Inflammatory macrophage (primary cell): ENCODE measurements around the gene PLEKHG1.

Experiments used
- DNase-seq, 2 donors: peaks; one replicate each; pipeline ENCODE4 v3.0.0-alpha.2; 2020 to 2022
- total RNA-seq, 18 experiments: gene quantifications; one replicate each; lab custom pipeline; 2026; ENCODE audit warnings: mixed read lengths in 6 of 18, inconsistent platforms in 2 of 18; lab: John Stamatoyannopoulos, UW

Gene PLEKHG1
- 0 to 0.49 (median 0.16) reads per million in 18 experiments for total RNA-seq

DNA sequence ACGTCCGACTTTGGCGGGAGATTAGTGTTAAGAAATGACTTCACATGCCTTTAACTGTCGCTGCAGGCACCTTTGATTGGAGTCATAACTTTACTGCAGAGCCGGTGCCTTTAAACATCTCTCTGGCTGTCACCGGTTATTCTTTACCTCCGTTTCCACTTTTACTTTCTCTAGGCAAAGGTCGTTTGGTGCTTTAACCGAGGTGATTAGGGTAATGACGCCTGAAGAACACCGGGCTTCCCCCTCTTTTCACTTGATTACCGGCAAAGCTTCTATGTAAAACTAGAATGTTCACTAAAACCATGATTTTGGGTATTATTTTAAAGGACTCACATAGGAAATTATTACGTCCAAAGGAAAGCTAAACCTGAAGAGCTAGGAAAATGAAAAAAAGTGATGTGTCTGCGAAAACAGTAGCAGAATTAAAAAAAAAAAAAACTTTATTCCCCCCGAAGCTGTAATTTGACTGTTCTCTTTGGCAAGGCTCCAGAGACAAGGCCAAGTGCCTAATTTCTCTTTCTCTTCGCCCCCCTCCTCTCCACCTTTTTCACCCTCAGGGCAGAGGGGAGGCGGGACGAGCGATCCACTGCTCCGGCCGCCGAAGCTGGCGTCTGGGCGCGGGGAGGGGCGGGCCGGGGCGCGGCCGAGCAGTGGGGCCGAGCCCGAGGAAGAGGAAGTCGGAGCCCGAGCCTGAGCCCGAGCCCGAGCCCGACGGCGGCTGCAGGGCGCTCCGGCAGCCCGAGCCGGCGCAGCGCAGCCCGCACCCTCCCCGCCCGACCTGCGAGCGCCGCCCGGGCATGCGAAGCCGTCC lies at the start of gene PLEKHG1:
Gene PLEKHG1, plus strand, starts transcription at position 687 of the 811 bp plus-strand sequence. CDS start 133,797 bp downstream, outside the sequence.
- peak; percentile 57 to 67 for DNase-seq

DNA sequence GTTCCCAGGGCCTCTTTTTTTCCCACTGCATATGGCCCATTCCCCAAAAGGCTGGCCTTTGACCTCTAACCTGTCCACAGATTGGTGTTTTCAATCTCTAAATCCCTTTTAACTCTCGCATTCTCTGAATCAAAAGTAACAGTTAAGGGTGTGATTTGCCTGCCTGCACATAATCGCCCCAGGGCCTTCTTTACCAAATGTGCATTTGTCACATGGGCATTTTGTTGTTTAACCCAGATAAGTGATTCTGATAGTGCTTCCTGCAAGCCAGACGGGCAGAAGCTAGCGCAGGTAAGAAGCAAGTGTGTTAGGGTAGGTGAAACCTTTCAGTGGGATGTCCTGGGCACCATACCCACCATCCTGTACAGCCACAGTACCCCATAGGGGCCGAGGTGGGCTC lies 49.4 kb upstream of the PLEKHG1 start:
- no peak for DNase-seq

DNA sequence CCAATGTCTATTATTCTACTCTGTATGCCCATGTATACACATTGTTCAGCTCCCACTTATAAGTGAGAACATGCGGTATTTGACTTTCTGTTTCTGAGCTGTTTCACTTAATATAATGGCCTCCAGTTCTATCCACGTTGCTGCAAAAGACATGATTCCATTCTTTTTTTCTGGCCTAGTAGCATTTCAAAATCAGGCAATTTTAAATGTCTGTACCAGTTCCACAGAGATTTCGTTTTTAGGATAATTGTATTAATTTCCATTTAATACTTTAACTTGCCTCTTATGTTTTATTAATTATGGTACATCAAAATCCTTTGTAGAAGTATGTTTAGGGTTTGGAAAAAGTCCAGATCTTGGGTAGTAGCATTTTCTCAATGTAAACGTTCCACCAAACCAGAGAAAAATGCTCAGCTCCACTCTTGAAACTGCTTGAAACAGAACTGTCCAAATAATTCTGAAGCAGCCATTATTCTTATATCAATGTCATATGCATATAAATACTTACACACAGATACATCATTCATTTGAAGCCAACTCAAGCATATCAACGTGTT lies 42.6 kb upstream of the PLEKHG1 start:
- no peak for DNase-seq

DNA sequence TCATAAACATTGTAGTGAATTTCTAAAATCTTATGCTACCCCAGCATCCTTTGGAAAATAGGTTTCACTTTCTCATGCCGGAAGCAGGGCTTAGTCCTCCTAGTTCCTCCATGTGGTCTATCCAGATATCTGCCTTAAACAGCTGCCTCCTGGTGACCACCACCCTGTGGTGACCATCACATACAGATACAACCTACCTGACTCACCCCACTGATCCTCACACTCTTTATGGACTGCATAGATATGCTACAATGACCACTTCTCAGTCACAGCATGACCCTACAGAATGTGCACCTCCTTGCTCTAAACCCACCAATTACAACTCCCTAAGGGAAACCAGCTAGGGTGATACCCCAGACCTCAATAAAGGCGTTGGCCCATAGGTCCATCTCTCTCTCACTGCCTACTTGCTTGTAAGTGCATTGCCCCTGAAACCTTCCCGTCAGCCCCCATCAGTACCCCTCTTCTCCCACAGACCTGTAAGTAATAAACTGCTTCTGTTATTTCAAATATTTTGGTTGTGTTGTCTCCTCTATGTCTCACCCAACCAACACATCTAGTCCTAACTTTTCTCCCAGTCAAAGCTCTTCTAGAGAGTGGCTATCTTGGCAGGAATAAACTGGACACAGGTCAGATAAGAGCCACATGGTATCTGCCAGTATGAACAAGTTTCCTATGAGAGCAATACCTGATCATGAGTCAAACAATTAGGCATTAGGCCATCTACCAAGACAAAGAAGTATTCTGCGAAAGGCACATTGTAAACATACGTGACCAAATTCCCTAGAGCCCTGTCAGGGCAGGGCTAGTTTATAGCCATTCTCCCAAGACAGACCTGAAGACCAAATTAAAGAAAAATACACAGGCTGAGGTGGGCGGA lies 39.4 kb upstream of the PLEKHG1 start:
- DNase-seq: no peak

DNA sequence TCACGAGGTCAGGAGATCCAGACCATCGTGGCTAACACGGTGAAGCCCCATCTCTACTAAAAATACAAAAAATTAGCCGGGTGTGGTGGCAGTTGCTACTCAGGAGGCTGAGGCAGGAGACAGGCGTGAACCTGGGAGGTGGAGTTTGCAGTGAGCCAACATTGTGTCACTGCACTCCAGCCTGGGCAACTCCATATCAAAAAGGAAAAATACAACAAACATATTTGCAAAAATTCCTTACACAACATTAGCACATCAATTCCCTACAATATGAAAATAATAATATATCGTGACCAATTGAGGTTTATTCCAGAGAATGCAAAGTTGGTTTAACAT lies 38.8 kb upstream of the PLEKHG1 start:
- no peak for DNase-seq

DNA sequence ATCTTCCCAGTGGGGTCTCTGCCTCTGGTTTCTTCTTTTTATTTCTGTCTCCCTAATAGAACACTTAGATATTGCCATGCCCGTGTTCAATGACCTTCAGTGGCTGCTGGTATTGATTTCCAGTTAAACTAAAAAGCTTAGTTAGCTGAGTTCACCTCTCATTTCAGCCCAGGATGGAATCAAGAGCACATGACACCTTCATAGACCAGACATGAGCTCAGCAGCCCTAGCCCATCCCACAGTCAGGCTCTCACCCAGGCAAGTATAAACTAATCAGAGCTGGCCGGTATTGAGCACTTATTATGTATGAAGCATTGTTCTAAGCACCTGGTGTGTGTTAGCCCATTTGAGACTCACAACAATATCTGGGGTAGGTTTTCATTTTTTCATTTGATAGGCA lies 33.7 kb upstream of the PLEKHG1 start:
- no peak for DNase-seq

DNA sequence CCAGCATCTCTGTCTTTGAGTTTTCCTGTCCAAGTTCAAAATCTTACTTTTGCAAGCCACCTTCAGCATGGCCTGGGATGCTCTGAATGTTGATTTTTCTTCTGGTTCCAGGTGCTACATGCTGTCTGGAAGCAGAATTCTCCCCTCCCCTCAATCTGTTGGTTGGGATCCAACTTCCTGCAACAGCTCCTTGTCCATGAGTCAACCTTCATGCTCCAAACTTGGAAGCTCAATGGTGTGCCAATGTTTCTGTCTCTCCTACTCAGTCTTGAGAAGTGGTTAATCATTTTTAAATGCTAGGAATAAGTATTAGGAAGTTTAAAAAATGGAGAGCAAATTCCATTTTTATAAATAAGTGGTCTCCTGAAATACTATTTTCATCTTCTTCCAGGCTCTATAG lies 33.2 kb upstream of the PLEKHG1 start:
- DNase-seq: no peak

DNA sequence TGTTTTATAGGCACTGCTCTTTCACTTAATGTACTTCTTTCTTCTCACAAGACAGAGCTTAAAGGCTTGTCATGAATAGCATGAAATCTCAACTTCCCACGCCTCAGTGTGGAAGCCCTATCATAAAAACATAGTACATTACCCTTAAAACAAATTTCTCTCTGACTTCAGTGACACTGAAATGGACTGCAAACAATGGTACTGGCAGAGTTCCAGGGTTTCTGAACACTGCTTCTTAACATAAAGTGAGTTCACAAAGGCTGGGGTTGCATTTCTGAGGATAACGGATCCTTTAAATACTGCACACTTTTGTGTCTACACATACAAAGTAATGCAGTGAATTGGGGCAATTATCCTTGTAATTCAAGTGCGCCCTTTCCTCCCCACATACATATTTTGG lies 32.3 kb upstream of the PLEKHG1 start:
- no peak for DNase-seq

DNA sequence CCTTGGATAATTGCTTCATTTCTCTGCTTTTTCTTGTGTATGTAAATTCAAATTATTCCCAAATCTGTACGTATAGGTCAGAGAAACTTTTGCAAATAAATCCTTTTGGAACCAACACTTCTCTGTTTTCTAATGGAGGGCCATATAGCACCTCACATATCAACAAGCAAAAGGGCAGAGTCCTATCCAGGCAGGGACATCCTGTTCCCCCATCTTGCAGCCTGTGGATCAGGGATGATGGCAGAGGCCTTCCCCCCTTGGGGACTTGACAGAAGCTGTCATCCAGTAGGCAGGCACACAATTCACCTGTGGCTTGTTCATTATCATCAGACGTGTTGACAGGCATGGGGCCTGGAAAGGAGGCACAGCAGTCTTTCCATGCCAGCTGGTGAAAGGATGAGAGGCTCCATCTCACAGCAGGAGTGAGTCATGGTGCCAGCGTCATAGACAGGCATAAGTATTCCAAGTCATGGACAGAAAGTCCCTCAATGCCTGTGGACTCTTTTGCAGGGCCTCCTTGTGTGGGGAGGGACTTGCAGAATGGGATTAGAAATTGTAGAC lies 31.8 kb upstream of the PLEKHG1 start:
- DNase-seq: no peak

DNA sequence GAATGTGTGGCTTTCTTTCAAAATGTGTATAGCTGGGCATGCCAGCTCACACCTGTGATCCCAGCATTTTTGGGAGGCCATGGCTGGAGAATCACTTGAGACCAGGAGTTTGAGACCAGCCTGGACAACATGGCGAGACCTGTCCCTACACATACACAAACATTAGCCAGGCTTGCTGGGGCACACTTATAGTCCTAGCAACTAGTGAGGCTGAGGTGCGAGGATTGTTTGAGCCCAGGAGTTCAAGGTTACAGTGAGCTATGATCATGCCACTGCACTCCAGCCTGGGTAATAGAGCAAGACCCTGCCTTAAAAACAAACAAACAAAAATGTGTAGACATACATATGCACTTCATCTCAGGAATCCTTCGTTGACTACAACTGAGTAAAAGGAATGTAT lies 31.1 kb upstream of the PLEKHG1 start:
- no peak for DNase-seq

DNA sequence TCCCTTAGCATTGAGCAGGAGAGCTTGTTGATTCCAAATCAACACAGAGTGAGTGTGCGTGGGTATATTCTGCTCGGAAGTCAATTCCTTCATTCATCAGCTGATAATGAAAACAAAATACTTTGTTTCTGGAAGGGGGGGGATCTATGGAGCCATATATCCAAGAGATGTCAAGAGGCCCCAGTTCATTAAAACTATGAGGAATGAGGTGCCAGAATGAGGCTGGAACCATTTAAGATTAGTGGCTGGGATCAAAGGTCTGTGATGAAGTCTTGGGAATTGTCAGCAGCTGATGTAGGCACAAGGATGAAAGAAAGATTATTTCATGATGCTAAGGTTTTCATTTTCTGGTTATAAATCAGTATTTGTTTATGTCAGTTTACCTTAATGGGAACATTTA lies 30.5 kb upstream of the PLEKHG1 start:
- no peak for DNase-seq

DNA sequence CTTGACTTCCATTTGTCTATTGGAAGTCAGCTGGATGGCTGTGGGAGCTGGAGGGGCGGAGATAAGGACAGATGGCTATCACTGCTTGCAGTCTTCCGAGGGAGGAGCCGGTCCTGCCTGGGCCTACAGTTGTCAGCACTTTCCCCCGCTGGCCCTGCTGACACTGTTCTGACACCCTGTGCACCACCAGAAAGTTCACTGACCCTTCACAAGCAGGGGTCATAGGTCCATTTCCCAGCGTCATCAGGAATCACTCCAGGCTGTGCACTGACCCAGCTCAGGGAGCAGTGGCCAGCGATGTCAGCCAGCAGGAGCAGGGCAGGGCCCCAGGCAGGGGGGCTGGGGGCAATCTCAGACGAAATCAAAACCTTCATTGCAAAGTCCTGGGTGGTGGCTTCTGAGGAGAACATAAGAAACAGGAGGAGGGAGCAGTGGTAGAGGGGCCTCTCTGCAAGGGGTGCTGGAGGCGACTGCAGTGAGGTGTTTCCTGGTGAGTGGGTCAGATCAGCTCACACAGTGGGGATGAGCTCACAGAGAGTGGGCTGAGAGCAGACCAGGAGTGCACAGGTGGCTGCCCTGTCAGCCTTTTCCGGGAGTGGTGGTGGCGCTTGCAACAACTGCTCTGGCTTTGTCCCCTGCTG lies 26.5 kb upstream of the PLEKHG1 start:
- no peak for DNase-seq

DNA sequence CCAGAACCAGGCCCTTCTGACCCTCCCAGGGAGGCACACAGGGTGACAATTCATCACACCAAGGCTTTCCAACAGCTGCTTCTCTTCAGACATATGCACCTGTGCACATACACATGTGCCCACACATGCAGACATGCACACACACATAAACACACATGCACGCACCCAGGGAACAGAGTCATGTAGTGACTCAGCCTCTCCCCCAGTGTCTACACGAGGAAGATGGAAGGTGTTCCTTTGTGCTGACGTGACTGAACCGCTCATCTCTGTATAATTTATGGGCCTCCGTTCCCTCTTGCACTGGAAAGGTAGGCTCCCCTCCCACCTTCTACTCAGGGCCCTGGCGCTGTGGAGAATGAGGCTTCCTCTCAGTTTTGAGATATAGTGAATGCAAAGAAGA lies 23.8 kb upstream of the PLEKHG1 start:
- DNase-seq: no peak

DNA sequence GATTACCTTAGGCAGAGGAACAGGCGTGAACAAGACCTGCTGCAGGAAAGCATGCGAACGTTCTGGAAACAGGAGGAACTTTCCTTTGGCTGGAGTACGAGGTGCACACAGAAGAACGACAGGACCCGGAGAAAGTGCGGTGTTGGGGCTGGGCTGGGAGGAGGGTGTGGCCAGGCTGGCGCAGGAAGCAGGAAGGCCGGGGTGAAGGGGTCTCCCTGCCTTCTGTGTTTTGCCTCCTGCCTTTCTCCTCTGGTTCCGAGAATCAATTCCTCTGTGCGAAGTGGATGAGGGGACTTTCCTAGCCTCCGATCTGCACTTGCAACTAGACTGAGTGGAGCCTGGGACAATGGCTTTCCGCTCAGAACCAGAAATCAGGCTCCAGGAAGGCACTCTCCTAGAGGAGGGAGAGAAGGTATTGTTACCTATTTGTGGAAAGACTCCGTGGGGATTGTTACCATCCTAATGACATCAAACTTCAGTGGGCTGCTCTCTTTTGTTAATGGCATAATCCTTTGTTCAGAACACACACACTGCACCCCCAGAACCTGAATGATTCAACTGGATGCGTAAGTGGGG lies 22.9 kb upstream of the PLEKHG1 start:
- DNase-seq: no peak

DNA sequence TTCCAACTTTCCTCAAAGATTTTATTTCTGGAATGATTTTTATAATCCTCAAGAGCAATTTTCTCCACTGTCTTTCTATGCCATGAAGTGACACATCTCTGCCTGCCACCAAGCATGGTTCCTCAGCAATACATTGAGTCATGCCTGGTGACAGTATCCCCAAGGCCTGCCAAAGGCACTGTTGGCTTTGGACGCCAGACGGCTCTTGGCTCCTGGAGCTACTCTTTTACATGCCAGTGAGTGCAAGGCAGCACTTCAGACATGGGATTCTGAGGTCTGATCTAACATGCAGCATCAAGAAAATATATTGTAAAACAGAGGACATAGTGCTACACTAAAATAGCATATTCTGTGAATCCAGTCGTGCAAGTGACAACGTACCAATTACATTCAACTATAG lies 20.1 kb upstream of the PLEKHG1 start:
- DNase-seq: no peak

DNA sequence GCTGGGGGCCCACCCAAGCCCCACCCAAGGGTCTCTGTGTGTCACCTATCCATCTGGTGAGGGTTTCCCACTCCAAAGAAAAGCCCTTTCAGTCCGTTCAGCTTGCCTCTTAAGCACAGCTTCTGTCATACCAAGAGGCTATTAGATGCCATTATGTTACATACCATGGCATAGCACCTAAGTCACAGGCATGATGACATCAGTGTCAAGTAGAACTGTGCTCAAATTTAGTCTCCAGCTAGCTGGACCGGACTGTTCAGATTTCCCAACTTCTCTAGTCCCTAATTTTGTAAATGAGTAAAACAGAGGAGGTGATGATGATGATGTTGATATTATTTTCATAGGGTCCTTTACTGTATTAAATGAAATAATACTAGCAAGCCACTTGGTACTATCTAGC lies 19.2 kb upstream of the PLEKHG1 start:
- DNase-seq: no peak

DNA sequence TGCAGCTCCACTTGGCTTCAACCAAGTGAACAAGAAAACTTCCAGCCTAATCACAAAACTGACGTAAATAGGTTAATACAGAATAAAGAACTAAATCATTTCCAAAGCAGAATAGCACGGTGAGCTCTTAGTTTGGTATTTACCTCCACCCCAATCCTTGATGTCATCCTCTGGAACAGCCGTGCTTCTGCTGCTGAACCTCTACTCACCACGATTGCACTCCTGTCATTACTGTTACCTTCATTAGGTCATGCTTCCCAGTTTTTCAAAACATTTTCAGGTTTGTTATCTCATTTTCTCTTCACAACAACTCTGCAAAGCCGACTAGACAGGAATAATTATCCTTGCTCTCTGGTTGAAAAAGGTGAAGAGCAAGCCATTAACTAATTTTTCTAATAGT lies 15.6 kb upstream of the PLEKHG1 start:
- DNase-seq: no peak

DNA sequence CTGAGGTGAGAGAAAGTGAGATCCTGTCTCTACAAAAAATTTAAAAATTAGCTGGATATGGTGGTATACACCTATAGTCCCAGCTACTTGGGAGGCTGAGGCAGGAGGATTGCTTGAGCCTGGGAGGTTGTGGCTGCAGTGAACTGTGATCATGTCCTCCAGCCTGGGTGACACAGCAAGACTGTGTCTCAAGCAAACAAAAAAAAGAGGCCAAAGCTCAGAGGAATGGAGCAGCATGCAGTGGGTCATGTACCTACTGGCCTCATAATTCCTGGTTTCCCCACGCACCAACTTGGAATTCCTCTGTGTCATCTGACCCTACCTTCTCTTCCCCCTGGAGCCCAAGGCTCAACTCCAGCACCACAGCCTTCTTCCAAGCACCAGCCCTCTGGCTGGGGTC lies 15.1 kb upstream of the PLEKHG1 start:
- no peak for DNase-seq

DNA sequence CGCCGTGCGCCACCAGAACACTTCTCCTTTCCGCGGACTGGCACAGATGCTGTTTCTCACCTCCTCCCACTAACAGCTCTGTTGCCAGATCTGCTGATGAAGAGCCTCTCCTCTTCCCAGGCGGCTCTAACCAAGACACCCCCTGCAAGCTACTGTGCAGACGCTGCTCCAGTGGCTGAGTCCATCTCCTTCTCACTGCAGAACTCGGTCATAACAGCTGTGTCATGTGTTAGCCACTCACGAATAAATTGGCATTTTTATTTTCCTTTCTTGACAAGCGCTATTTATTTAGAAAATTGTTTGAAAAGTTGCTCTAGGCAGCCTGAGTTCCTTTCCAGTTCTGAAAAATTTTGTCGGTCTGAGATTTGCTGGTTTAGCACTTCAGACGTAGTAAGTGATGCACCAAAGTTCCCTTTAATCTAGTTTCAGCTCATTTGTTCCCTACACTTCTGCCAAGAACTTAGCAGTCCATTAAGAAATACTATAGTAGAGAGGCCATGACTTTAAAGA lies 12.8 kb upstream of the PLEKHG1 start:
- no peak for DNase-seq

DNA sequence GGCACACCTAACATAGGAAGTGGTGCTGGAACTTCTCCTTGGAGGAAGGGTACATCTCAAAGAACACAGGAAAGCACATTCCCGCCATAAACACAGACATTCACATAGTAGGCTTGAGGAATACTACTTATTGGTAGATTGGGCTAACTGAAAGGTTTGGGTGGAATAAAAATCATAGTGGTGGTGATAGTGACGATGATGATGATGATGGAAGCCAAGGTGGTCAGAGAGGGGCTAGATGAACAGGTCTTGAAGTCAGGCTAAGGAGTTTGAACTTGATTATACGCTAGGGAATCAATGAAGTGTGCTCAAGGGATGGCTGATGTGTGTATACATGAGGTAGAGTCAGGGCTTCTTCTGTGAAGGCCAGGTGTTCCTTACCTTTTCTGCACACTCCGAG lies 12.0 kb upstream of the PLEKHG1 start:
- DNase-seq: no peak

DNA sequence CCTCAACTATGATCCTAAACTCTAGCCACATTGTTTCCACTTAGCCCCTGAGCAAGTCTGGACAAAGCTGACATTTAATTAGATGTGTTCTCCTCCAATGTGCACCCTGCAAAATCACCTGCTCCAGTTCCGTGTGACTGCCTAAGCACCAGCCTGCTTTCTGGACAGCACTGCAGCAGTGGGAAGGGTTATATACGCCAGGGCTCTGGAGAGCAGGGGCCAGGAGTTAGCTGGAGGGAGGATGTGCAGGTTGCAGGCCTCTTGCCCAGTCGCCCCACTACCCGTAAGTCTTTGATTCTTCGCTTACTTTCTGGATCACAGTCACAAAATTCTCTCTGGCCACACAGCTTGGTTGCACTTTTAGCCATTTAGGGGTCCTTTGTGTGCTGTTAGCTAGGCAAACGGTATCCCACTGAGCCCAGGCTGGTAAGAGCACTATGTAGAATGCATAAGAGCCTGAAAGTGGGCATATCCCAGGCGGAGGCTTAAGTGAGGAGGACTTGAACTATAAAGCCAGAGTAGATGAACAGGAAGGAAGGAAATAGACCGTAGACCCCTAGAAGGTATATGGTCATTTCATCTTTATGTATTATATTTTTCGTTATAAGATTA lies 10.7 kb upstream of the PLEKHG1 start:
- no peak for DNase-seq

DNA sequence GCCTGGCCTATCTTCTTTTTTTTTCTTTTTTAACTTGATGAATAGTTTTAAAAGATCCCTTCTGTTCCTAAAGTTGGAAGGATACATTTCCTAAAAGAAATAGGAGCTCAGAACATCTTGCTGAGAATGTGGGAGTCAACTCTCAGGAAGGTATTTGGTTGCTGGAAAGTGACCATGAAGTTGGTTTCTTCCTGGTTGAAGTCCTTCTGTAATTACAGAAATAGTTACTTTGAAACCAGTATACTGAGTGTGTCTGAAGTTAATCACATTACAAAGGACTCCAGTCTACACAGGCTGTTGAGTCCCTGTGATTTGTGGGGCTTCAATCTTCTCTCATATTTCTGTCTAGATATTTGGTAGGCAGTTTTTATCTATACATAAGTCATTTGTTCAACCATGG lies 9.8 kb upstream of the PLEKHG1 start:
- DNase-seq: no peak
